CD4-positive, alpha-beta T cell (primary cell): Measurements from ENCODE around the gene CKS2. TPM values are rescaled to one million over a fixed set of nuclear protein-coding genes. Genes with fewer than 3 reads are reported as not detected.
A peak's percentile ranks its signal among the peaks of the same experiment; 100 is the strongest.

Experiments used
- ATAC-seq: fragments of 200-7000 bp; cut with Tn5 transposase; one replicate; pipeline ENCODE4 v1.10.0; 2022; ENCODE audit warnings: mild to moderate bottlenecking; ENCODE audit not compliant: poor library complexity
- CTCF ChIA-PET: fragments of 350-600 bp; sonication (Branson Sonifier 250); formaldehyde crosslinking; loops from one replicate; lab custom pipeline; 2021; ENCODE audit warnings: antibody characterized with exemption, inconsistent platforms; lab: Charles Lee
- POLR2A ChIA-PET: fragments of 350-600 bp; sonication (Branson Sonifier 250); formaldehyde crosslinking; loops from one replicate; lab custom pipeline; 2021; ENCODE audit warnings: antibody characterized with exemption, inconsistent platforms; lab: Charles Lee
- DNase-seq, 14 experiments: peaks; one replicate each; pipeline ENCODE4 v3.0.0-alpha.2; 2013 to 2020; ENCODE audit warnings: mixed read lengths in 2 of 14
- H3K27ac ChIP-seq, 2 donors: one replicate each; pipeline versions ENCODE4 v1.5.1 to v1.7.0; 2013; ENCODE audit warnings: low read length in 2 of 2, low read depth in 1 of 2, mild to moderate bottlenecking in 1 of 2
- H3K27me3 ChIP-seq, 2 experiments: 1 replicate in 1 of 2; 2 replicates in 1 of 2; pipeline versions ENCODE4 v1.6.1 to v1.7.0; 2013; ENCODE audit warnings: low read length in 2 of 2, control low read depth in 1 of 2, mild to moderate bottlenecking in 1 of 2, moderate library complexity in 1 of 2; ENCODE audit not compliant: insufficient read depth in 2 of 2, control insufficient read depth in 1 of 2
- H3K36me3 ChIP-seq: one replicate; pipeline ENCODE4 v1.6.1; 2013; ENCODE audit warnings: low read length, control low read depth; ENCODE audit not compliant: insufficient read depth
- H3K4me1 ChIP-seq: one replicate; pipeline ENCODE4 v1.6.1; 2013; ENCODE audit warnings: low read length, control low read depth; ENCODE audit not compliant: insufficient read depth
- H3K4me3 ChIP-seq: one replicate; pipeline ENCODE4 v1.5.1; 2013; ENCODE audit warnings: mild to moderate bottlenecking, low read length, moderate library complexity
- H3K9me3 ChIP-seq, 2 experiments: 1 replicate in 1 of 2; 2 replicates in 1 of 2; pipeline versions ENCODE4 v1.6.1 to v1.7.0; 2013; ENCODE audit warnings: low read length in 2 of 2, mild to moderate bottlenecking in 2 of 2, control low read depth in 1 of 2, moderate library complexity in 1 of 2; ENCODE audit not compliant: control insufficient read depth in 1 of 2, insufficient read depth in 1 of 2
- H3K27ac Mint-ChIP-seq: one replicate; pipeline ENCODE4 v1.8.0; 2020; ENCODE audit warnings: mixed read lengths
- H3K27me3 Mint-ChIP-seq: one replicate; pipeline ENCODE4 v1.8.0; 2021; ENCODE audit warnings: mixed read lengths
- H3K36me3 Mint-ChIP-seq: one replicate; pipeline ENCODE4 v1.8.0; 2021; ENCODE audit warnings: low read depth, mixed read lengths
- H3K4me1 Mint-ChIP-seq: one replicate; pipeline ENCODE4 v1.8.0; 2021; ENCODE audit warnings: low read depth, mixed read lengths
- H3K4me3 Mint-ChIP-seq: one replicate; pipeline ENCODE4 v1.8.0; 2020; ENCODE audit warnings: mild to moderate bottlenecking, mixed read lengths
- H3K9me3 Mint-ChIP-seq: one replicate; pipeline ENCODE4 v1.8.0; 2020; ENCODE audit warnings: mixed read lengths
- CTCF ChIP-seq: fragments of 200-600 bp; IDR thresholded peaks from one replicate; pipeline ENCODE4 v1.8.0; 2022; ENCODE audit warnings: antibody characterized with exemption, mild to moderate bottlenecking
- intact Hi-C, 2 experiments: fragments of 100-400 bp; cut with DNase I in 1 of 2; cut with micrococcal nuclease in 1 of 2; formaldehyde crosslinking; loops; one replicate each; pipeline versions ENCODE4 v1.15.1 to v1.9.0; 2023 to 2025; cut with DNase I, micrococcal nuclease
- total RNA-seq, 174 experiments: library from RNA in 2 of 174; stranded (reverse) in 2 of 174; gene quantifications; one replicate each; pipeline ENCODE4 v1.2.3 and lab custom pipeline; 2021 to 2026

Gene CKS2
- total RNA-seq, 2 experiments from 2014 or later: 5.6 to 6.9 TPM

- Mint-ChIP-seq H3K4me3 (no peak overlapping the region), H3K9me3 (no peaks in the 10 kb centered on the region), H3K27ac (peak overlapping the region; percentile 33), H3K4me1 (peaks cover 15% of the 10 kb centered on the region), H3K36me3 (peaks cover 95% of the 10 kb centered on the region), H3K27me3 (no peaks in the 10 kb centered on the region)
- H3K9me3 ChIP-seq: no peaks in the 10 kb centered on the region
- POLR2A ChIA-PET: no interaction called here
- DNase-seq (peak in 1 of 14 experiments; percentile 2), ATAC-seq (no peak)
- H3K4me1 ChIP-seq: peaks cover 5% of the 10 kb centered on the region
- no peak for TF ChIP-seq CTCF
- H3K27me3 ChIP-seq: no peaks in the 10 kb centered on the region
- H3K27ac ChIP-seq: no peak overlapping the region
- H3K36me3 ChIP-seq: peaks cover 94% of the 10 kb centered on the region
- intact Hi-C loops: no loop called here
- H3K4me3 ChIP-seq: no peak overlapping the region
- CTCF ChIA-PET: interaction anchor here (1.3 to 1.4 kb wide), 2 partner anchors 21 to 71 kb away, joined by 3 read pairs; no protein-coding TSS in a partner anchor
Observed at GRCh38 chr9:89358376-89358916, 47.5 kb downstream of the CKS2 start.

GRCh38 chr9:89358985-89359384, 48.0 kb downstream of the CKS2 start:
- H3K36me3 Mint-ChIP-seq: peaks cover 92% of the 10 kb centered on the region
- ChIA-PET POLR2A (interaction anchor here (1.8 kb wide), 1 partner anchor 16 kb away, joined by 5 read pairs; no protein-coding TSS in a partner anchor), CTCF (interaction anchor here (1.3 to 1.4 kb wide), 2 partner anchors 20 to 70 kb away, joined by 3 read pairs; no protein-coding TSS in a partner anchor)
- DNase-seq: peak in 1 of 14 experiments; percentile 8
- ATAC-seq: no peak
- H3K4me3 Mint-ChIP-seq: no peak overlapping the region
- H3K27ac Mint-ChIP-seq: peak overlapping the region; percentile 33
- Histone ChIP-seq H3K27me3 (no peaks in the 10 kb centered on the region), H3K9me3 (no peaks in the 10 kb centered on the region), H3K27ac (no peak overlapping the region), H3K4me3 (no peak overlapping the region), H3K4me1 (peaks cover 5% of the 10 kb centered on the region), H3K36me3 (peaks cover 89% of the 10 kb centered on the region)
- peaks cover 14% of the 10 kb centered on the region for H3K4me1 Mint-ChIP-seq
- TF ChIP-seq CTCF: no peak
- H3K9me3 Mint-ChIP-seq: no peaks in the 10 kb centered on the region
- no peaks in the 10 kb centered on the region for H3K27me3 Mint-ChIP-seq
- intact Hi-C loops: no loop called here

- intact Hi-C loops: no loop called here
- no peaks in the 10 kb centered on the region for H3K27me3 ChIP-seq
- H3K4me3 Mint-ChIP-seq: no peak overlapping the region
- H3K27ac Mint-ChIP-seq: peak overlapping the region; percentile 39
- ATAC-seq (no peak), DNase-seq (no peak)
- no peak overlapping the region for H3K4me3 ChIP-seq
- ChIA-PET POLR2A (interaction anchor here (1.8 kb wide), 1 partner anchor 15 kb away, joined by 5 read pairs; no protein-coding TSS in a partner anchor), CTCF (interaction anchor here (1.4 kb wide), 1 partner anchor 20 kb away, joined by 3 read pairs; no protein-coding TSS in a partner anchor)
- peaks cover 83% of the 10 kb centered on the region for H3K36me3 Mint-ChIP-seq
- no peaks in the 10 kb centered on the region for H3K9me3 ChIP-seq
- H3K4me1 Mint-ChIP-seq: peaks cover 11% of the 10 kb centered on the region
- H3K36me3 ChIP-seq: peaks cover 80% of the 10 kb centered on the region
- TF ChIP-seq CTCF: no peak
- H3K9me3 Mint-ChIP-seq: no peaks in the 10 kb centered on the region
- peaks cover 5% of the 10 kb centered on the region for H3K4me1 ChIP-seq
- H3K27me3 Mint-ChIP-seq: no peaks in the 10 kb centered on the region
- no peak overlapping the region for H3K27ac ChIP-seq
Observed at GRCh38 chr9:89359751-89360261, 48.8 kb downstream of the CKS2 start.
